Mesodermal cell (in vitro differentiated cells): ENCODE measurements around the gene HTN3.
"Not testable (repeated sequence)": the region's sequence is repeated elsewhere in the genome, so short reads cannot be mapped to it uniquely, and the experiment has no call there.

Experiments
- H3K27ac ChIP-seq: 2 replicates; pipeline ENCODE4 v1.7.0; 2013; ENCODE audit warnings: mild to moderate bottlenecking, low read depth, low read length, moderate library complexity; ENCODE audit not compliant: severe bottlenecking
- H3K36me3 ChIP-seq: 2 replicates; pipeline ENCODE4 v1.7.1; 2013; ENCODE audit warnings: mild to moderate bottlenecking, low read length, moderate library complexity; ENCODE audit not compliant: control insufficient read depth, insufficient read depth
- H3K4me1 ChIP-seq: one replicate; pipeline ENCODE4 v1.7.1; 2013; ENCODE audit warnings: mild to moderate bottlenecking, low read length; ENCODE audit not compliant: insufficient read depth, control insufficient read depth, poor library complexity, severe bottlenecking
- H3K4me3 ChIP-seq: 2 replicates; pipeline ENCODE4 v1.7.0; 2013; ENCODE audit warnings: low read length, control low read depth, mild to moderate bottlenecking; ENCODE audit not compliant: insufficient read depth, poor library complexity, severe bottlenecking; ENCODE audit errors: extremely low read depth
- H3K9me3 ChIP-seq: 2 replicates; pipeline ENCODE4 v1.7.1; 2013; ENCODE audit warnings: mild to moderate bottlenecking, low read length, moderate library complexity; ENCODE audit not compliant: control insufficient read depth
- WGBS, 2 experiments: methylation state at CpG; one replicate each; pipeline ENCODE4 v1.1.5; 2013; ENCODE audit warnings: missing lambda C conversion rate in 2 of 2; ENCODE audit not compliant: insufficient coverage in 2 of 2; 5-methylcytosine and 5-hydroxymethylcytosine counted together

Gene HTN3

GRCh38 chr4:70023218-70023617 is 5.0 kb upstream of the HTN3 start:
- 50 to 93% methylated on average over 1 to 2 of the region's 2 CpGs for WGBS, 2 experiments

GRCh38 chr4:70027011-70027410 is 1.2 kb upstream of the HTN3 start:
- no peaks in the 10 kb centered on the region for H3K4me1 ChIP-seq
- no peaks in the 10 kb centered on the region for H3K9me3 ChIP-seq
- WGBS, 2 experiments, result 87 to 90% methylated on average over 3 of the region's 5 CpGs
- H3K4me3 ChIP-seq, result no peak overlapping the region
- no peak overlapping the region for H3K27ac ChIP-seq
- no peaks in the 10 kb centered on the region for H3K36me3 ChIP-seq

More at GRCh38 chr4:70023218-70023617, 5.0 kb upstream of the HTN3 start:
- Histone ChIP-seq H3K4me3 (no peak overlapping the region), H3K9me3 (no peaks in the 10 kb centered on the region), H3K4me1 (no peaks in the 10 kb centered on the region), H3K36me3 (no peaks in the 10 kb centered on the region), H3K27ac (no peak overlapping the region)

GRCh38 chr4:70037559-70037958 is 9.3 kb downstream of the HTN3 start:
- not testable (repeated sequence) for H3K9me3 ChIP-seq, H3K27ac ChIP-seq, H3K36me3 ChIP-seq, H3K4me1 ChIP-seq, H3K4me3 ChIP-seq
- 80 to 87% methylated on average over 10 to 18 of the region's 18 CpGs for WGBS, 2 experiments

- not testable (repeated sequence) for H3K4me3 ChIP-seq
Observed at GRCh38 chr4:70039928-70040327, 11.7 kb downstream of the HTN3 start.

GRCh38 chr4:70041652-70042286 is 13.5 kb downstream of the HTN3 start:
- H3K27ac ChIP-seq, result no peak overlapping the region
- H3K4me3 ChIP-seq, result no peak overlapping the region
- H3K9me3 ChIP-seq, result no peaks in the 10 kb centered on the region
- no peaks in the 10 kb centered on the region for H3K36me3 ChIP-seq
- no peaks in the 10 kb centered on the region for H3K4me1 ChIP-seq
- WGBS, 2 experiments, result 89 to 92% methylated on average over 5 to 6 of the region's 7 CpGs

More at GRCh38 chr4:70039928-70040327, 11.7 kb downstream of the HTN3 start:
- not testable (repeated sequence) for H3K4me1 ChIP-seq, H3K9me3 ChIP-seq, H3K27ac ChIP-seq, H3K36me3 ChIP-seq

- not testable (repeated sequence) for H3K4me1 ChIP-seq, H3K27ac ChIP-seq, H3K9me3 ChIP-seq, H3K4me3 ChIP-seq, H3K36me3 ChIP-seq
- no CpG with 5 or more reads among the region's 6 CpGs for WGBS, 2 experiments
Observed at GRCh38 chr4:70050138-70050537, 21.9 kb downstream of the HTN3 start, which contains the start of gene HTN1. HTN1 (plus strand) TSS chr4:70050438; CDS start chr4:70053077, 2,639 bp downstream.

GRCh38 chr4:70056534-70056933 is 28.3 kb downstream of the HTN3 start:
- not testable (repeated sequence) for H3K4me1 ChIP-seq, H3K9me3 ChIP-seq, H3K27ac ChIP-seq, H3K4me3 ChIP-seq, H3K36me3 ChIP-seq
- 86 to 100% methylated on average over 1 of the region's 1 CpG for WGBS, 2 experiments

- no CpG with 5 or more reads among the region's 1 CpG for WGBS, 2 experiments
Observed at GRCh38 chr4:70057651-70058050, 29.4 kb downstream of the HTN3 start.

GRCh38 chr4:70059149-70059548 is 30.9 kb downstream of the HTN3 start:
- Histone ChIP-seq H3K9me3 (peaks cover 6% of the 10 kb centered on the region), H3K4me1 (no peaks in the 10 kb centered on the region), H3K4me3 (no peak overlapping the region), H3K36me3 (no peaks in the 10 kb centered on the region), H3K27ac (no peak overlapping the region)

More at GRCh38 chr4:70057651-70058050, 29.4 kb downstream of the HTN3 start:
- H3K4me1 ChIP-seq, result no peaks in the 10 kb centered on the region
- H3K36me3 ChIP-seq, result no peaks in the 10 kb centered on the region
- no peak overlapping the region for H3K27ac ChIP-seq
- H3K9me3 ChIP-seq, result peaks cover 6% of the 10 kb centered on the region
- no peak overlapping the region for H3K4me3 ChIP-seq

- WGBS, 2 experiments, result no CpG with 5 or more reads among the region's 1 CpG
- H3K36me3 ChIP-seq, result no peaks in the 10 kb centered on the region
- H3K9me3 ChIP-seq, result no peaks in the 10 kb centered on the region
- no peaks in the 10 kb centered on the region for H3K4me1 ChIP-seq
- H3K4me3 ChIP-seq, result no peak overlapping the region
- H3K27ac ChIP-seq, result no peak overlapping the region
Observed at GRCh38 chr4:70062000-70062399, 33.7 kb downstream of the HTN3 start.

GRCh38 chr4:70080205-70080604 is 51.9 kb downstream of the HTN3 start:
- no CpG with 5 or more reads among the region's 1 CpG for WGBS, 2 experiments

More at GRCh38 chr4:70080205-70080604, 51.9 kb downstream of the HTN3 start:
- Histone ChIP-seq H3K9me3 (no peaks in the 10 kb centered on the region), H3K4me3 (no peak overlapping the region), H3K4me1 (no peaks in the 10 kb centered on the region), H3K36me3 (no peaks in the 10 kb centered on the region), H3K27ac (no peak overlapping the region)
